ENCODE results near the gene MAP7D3. TPM values are rescaled to one million over a fixed set of nuclear protein-coding genes. Genes with fewer than 3 reads are reported as not detected.

Gene MAP7D3
- total RNA-seq, 1 experiment from 2014 or later = 8.6 TPM

DNA sequence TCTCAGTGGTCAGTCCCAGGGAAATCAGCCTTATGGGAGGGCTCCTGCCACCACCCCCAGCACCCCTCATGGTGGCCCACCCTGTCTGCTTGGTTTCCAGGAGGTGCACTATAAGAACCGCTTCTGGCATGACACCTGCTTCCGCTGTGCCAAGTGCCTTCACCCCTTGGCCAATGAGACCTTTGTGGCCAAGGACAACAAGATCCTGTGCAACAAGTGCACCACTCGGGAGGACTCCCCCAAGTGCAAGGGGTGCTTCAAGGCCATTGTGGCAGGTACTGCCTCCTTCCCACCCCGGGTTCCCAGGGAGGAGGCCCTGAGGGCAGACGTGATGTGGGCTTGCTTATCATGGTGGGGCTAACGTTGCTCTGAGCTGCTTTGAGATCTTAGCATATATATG is 44.3 kb downstream of the MAP7D3 start:
- no peak for DNase-seq (ENCODE audit: low spot score)

DNA sequence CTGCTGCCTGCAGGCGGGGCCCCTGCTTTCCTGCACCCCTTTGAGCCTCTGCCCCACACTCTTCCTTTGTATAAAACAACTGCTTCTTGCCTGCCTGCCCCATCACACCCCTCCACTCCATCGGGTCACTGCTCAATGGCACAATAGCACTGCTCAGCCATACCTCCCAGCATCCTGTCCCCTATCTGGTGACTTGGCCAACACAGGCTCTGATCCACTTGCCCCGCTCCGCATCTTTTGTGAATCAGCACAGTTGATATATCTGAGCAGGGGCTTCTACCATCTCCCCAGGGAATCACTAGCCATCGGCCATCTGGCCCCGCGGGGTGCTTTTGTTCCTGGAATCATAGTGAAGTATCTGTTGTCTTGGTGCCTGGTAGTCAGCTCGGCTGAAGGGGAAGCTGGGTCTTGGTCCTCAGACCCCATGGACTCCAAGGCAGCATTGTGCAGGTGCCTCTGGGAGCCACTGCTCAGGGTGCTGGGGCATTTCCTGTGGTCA is 45.3 kb downstream of the MAP7D3 start:
- no peak for DNase-seq (ENCODE audit: low spot score)

DNA sequence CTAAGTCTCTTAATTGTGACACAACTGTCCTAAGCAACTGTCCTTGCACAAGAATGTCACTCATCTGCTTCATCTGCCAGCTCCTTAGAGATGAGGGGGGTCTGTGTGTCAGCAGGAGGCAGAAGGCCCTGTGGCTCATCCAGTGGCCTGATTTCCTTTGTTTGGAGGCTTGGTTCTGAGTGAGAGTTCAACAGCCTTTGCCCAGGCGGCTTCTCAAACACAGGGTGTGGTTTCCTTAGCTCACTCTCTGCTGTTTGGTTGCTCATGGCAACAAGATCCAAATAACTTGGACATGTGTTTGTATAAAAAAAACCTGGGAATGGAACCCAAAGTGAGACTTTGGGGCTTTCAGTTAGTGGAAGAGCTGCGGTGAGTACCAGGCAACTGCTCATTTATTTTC is 46.6 kb downstream of the MAP7D3 start:
- no peak for DNase-seq (ENCODE audit: low spot score)

DNA sequence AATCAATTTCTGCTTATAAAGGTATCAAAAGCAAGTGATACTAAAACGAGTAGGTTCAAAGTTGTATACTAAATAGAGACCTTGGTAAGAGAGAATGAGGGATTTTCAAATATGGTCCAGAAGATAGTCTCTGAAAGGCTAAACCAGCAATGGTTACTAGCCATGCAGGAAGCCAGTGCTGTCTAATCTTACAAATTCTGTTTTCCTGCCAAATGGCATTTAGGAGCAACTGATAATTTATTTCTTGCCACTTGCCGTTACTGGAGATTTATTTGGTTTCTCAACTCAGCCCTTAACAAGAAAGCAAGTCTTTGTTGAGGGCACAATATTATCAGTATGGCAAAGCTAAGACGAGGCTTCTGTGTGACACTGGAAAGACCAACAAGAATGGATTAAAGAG is 47.2 kb downstream of the MAP7D3 start:
- no peak for DNase-seq (ENCODE audit: low spot score)

DNA sequence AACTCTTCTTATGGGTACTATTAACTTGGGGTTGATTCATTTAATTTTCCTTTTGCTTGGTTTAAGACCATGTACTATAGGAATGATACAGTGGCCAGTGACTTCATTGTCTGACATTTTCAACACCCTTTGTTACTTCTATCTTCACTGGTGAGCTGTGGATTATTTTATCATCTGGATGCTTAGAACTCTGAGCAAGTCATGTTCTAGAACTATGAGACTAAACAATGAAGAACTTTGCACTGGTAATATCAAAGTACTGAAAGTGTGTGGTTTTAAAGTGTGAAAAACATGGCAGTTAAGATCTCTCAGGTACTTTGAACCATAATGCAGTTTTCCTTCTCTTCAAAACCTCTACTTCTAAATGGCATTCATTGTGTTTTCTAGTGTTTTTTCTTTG is 47.8 kb downstream of the MAP7D3 start:
- no peak for DNase-seq (ENCODE audit: low spot score)

DNA sequence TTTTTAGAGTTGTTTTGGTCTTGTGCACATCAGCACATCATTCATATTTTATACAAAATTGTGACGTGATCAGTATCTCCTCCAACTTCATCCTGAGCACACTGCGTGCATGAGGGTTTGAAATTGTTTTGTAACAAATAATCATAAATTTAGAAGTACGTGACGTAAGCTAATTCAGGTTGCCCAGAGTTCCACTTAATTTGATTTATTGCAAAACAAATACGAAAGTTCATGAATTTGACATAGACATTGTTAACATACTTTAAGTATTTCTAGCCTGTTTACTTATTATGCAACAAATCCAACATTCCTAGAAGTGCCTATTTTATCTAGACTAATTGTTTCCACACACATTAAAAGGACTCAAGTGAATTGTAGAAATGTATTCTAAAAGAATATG is 48.3 kb downstream of the MAP7D3 start:
- DNase-seq (ENCODE audit: low spot score) = no peak

DNA sequence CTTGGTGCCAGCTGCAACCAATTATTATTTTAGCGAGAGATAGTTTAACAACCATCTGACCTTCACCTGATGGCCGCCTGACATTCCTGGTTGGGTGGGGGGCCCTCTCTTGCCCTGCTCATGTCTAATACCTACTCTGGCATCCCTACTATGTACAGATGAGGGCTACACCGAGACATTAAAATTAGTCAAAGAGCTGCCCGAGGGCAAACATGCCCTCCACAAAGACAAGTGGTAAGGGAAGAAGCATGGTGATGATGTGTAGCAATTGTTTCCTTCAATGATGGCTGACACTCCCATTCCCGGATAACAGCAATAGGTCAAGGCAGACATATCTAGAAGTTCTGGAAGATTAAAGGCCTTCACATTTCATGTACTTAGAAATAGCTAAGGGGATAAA is 49.6 kb downstream of the MAP7D3 start:
- DNase-seq (ENCODE audit: low spot score) = no peak

DNA sequence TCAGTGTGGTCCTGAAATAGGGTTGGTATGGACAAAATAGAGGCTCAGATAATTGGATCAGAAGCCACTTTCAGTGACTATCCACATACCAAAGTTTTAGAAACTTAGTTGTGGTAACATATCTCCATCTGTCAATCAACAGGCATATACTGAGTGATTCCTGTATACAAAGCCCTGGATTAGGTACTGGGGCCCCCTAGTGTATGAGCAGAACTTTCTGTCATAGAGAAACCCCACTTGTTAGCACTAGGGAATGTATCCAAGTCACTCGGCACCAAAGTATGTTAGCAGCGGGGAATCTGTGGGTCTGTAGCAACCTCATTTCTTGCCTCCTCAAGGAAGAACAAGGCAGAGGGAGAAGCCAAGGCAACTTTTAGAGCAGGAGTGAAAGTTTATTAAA is 50.7 kb downstream of the MAP7D3 start:
- no peak for DNase-seq (ENCODE audit: low spot score)

DNA sequence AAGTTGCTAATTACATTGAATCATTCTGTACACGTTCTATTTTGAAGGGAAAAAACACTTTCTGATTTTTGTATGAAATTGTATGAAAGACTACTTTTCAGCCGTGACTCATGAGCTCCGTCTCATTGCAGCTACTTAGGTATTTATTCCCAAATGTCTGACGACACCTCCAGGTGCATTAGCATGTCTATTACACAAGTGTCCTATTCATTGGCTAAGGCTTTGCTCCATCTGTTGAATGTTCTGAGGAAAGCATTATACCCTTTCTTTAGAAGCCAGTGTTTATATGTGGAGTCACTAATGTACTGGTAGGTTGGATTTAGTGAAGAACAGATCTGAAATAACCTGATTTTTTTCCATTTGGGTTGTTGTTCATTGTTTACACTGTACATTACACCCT is 51.8 kb downstream of the MAP7D3 start:
- no peak for DNase-seq (ENCODE audit: low spot score)

DNA sequence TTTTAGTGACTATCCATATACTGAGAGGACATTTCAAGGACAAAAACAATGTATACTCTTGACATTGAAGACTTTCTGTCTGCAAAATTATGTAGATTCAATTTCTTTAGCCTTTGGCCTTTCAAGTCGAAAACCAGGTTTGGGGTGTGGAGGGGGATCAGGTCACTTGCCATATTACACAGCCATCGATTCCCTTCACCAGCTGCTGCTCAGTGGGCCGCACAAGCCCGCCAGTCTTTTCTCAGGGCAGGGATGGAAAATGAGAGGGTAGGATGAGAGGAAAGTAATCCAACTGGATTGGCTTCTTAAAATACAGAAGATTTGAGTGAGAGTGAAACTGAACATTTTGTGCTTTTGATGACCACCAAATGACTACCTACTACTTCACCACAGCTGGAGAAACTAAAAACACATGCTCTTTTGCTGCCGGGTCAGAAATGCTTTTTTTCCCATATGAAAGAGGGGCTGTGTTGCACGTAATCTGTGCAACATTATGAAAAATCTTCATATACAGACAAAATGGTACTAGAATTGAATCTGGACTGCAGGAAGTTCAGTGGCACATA is 52.4 kb downstream of the MAP7D3 start:
- no peak for DNase-seq (ENCODE audit: low spot score)

DNA sequence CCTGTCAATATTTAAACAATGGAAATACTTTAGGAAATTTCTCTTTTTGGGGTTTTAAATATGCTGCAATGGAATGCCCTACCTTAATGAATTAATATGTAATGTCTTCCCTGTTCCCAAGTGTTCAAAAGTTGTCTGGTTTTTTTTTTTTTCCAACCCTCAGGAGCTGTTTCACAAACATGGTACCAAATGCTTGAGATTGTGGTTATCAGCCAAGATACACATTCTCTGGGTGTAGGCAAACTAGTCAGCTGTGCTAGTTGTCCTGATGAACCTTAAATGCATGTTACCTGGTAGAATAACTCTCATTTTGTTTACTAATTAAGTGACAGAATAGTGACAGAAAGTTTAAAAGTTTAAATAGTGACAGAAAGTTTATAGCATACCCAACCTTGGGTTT is 53.2 kb downstream of the MAP7D3 start:
- DNase-seq (ENCODE audit: low spot score) = no peak

DNA sequence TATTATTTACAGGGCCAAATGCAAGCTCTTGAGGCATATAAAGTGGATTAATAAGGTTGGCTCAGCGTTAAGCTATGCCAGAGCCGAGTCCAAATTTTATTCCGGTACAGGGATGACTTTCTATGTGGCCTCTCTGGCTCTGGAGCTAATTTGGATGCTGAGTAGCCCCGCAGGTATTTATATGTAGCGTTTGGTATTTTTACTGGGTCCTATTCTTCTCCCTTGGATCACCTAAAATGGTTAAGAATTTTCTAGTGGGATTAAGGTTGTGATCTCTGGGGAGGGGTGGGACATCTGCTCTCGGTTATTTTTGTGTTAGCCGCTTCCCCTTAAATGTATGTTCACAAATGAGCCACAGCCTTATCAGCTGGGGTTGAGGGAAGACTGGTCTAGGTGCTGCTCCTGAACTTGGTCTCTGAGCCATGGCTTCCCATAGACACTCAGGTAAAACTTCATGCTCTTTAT is 54.5 kb downstream of the MAP7D3 start:
- DNase-seq (ENCODE audit: low spot score) = no peak

DNA sequence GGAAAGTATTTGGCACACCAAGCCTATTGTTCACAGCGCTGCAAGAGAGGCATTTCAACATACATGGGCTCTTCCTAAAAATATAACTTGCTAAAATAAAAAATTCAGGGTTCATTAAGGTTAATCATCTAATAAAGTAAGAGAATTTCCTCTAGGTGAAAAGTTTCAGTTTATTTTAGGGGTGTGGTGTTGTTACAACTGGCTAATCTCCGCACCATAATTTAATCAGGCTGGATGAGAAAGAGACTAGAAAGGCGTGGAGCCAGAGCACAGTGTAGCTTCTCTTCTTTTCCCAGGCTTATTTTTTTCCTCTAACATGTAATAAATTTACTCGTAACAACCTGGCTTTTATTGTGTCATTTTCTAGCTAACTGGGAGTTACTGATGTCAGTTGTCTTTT is 56.0 kb downstream of the MAP7D3 start:
- no peak for DNase-seq (ENCODE audit: low spot score)

DNA sequence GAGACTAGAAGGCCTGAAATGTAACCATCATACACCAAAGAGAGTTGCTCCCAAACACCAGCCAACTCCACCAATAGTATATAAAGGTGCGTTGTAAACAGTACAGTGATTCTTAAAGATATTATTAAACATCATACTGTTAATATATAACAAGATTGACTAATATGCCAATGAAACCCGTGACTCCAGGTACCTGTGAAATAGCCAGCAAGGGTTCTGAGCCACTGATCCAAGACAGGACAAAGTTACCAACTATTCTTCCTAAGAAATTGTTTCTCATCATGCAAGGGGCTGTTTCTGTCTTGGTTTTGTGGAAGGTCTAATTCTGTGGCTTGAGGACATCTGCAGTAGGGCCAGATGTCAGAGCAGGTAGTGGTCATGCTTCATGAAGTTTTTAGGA is 56.7 kb downstream of the MAP7D3 start:
- DNase-seq (ENCODE audit: low spot score) = no peak

DNA sequence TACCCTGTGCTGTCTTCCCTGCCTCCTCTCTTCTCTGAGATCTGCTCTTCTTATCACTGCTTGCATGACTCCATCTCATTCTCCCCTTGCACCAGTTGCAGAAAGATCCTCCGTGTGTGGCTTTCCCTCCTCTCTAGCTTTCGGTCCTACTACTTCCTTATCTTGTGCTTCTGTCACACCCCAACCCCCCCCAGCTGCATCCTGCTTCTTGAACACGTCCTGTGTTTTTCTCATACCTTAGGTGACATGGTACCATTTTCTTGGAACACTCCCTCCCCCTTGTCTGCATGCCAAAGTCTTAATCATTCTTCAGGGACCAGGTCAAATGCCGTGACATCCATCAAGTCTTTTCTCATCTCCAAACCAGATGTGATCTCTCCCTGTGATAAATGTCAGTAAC is 57.4 kb downstream of the MAP7D3 start:
- DNase-seq (ENCODE audit: low spot score) = no peak

DNA sequence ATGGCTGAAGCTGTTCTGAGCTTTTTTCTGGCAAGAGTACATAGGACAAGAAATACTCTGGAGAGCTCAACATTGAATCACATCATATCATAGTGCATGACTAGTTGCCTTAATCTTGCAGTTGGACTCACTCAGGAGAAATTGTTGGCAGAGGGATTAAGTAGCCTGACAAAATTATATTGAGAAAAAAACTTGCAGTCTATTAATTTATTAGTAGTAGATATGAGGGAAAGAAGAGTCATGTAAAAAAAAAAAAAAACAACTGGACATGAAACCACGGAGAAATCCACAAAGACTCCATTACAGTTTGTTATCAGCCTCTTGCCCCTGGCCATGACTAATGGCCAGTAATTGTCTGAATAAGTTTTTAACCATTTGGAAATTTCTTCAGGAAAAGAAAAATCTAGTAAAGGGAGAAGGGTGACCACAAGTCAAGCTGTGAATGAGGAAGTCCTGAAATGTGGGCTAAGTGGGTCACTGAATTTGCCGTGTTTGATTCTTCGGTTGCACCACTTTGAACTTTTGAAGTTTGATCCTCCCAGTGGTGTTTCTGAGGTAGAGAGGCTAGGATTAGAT is 58.3 kb downstream of the MAP7D3 start:
- DNase-seq (ENCODE audit: low spot score) = no peak

DNA sequence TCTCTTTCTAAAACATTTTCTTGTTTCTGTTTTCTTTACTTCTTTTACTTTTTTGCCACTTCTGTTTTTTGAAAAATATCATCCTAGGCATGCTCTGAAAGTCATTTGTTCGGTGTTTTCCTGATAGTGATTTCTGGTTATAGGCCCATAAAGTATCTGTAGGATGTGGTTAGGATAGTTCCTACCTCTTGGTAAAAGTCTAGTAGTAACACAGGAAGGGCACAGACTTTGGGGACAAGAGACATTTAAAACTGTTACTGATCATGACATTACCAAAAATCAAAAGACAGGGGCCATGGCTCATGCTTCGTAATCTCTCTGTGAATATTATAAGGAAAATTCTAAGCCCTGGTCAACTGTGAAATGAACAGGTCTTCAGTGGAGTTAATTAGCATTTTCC is 59.1 kb downstream of the MAP7D3 start:
- no peak for DNase-seq (ENCODE audit: low spot score)

DNA sequence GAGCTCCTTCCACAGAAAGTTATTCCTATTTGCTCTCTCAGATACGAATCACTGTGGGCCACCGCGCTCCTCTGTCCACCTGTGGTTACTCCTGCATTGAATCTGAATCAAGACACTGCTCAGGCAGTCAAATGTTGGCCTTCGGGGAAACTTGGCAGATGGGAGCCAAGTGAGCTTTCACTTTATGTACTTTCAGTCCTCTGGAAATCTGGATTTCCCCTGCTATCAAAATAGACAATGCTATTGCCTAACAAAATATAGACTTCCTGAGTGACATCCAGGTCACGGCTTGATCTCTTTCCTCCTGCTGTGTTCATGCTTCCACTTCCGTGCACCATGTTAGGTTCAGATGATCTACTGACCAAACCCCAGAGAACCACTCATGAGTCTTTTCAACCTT is 60.0 kb downstream of the MAP7D3 start:
- no peak for DNase-seq (ENCODE audit: low spot score)

DNA sequence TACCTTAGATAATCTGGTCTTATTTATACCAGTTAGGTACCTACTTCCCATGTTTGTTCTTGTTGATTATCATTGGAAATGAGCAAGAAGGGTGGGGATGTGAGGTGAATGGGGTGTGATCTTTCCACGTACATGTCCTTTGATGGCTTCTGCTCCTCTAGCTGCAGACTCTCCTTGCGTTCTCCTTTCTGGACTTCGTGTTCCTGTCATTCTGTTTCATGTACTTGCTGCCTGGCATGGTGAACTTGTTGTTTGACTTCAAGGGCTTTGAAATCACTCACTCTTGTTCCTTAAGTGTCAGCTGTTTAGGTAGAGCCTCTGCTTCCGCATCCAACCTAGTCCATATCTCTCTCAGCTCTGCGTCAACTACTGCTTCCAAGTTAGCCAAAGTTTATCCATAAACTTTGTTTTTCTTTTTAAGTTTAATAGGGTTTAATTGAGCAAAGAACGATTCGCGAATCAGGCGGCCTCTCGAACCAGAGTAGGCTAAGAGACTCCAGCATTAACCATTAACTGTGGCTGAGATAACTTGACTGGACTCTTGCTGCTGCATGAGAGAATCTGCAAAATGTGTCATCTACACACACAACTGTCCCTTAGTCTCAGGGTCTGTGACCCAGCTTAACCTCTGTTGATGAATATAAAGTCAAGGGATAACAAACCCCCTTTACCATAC is 61.0 kb downstream of the MAP7D3 start:
- no peak for DNase-seq (ENCODE audit: low spot score)

DNA sequence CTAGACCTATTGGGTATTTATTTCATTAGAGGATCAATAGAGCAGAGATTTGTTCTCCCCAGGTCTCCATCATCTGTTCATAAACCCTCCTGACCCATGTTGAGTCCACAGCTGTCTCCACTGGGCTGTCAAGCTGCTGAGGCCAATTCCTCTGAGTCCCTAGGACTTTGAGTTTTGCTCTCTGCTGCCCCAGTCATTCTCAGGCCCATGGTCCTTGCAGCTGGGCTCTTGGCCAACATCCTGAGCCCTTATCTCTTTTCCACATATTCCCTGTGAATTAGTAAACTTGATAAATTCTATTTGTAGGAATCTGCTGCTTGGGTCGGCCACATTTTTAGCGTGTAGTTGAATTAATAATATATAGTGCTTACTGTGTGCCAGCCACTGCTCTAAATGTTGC is 62.0 kb downstream of the MAP7D3 start:
- DNase-seq (ENCODE audit: low spot score) = no peak

DNA sequence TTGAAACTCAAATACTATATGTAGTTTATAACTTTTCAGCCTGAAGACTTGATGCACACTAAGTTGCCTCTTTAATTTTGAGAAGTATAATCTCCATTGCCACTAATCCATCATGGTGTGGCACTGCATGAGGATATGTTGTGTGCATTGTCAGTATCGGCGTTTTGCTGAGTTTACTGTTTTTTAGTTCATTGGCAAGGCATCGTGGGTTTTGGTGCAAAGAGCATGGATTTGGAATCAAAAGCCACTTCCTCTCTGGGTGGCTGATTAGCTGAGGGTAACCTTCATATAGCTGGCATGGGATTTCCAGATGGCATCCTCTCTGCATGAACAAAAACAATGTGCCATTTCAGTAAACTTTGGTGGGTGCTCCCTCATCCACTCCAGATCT is 65.2 kb downstream of the MAP7D3 start:
- DNase-seq (ENCODE audit: low spot score) = no peak

DNA sequence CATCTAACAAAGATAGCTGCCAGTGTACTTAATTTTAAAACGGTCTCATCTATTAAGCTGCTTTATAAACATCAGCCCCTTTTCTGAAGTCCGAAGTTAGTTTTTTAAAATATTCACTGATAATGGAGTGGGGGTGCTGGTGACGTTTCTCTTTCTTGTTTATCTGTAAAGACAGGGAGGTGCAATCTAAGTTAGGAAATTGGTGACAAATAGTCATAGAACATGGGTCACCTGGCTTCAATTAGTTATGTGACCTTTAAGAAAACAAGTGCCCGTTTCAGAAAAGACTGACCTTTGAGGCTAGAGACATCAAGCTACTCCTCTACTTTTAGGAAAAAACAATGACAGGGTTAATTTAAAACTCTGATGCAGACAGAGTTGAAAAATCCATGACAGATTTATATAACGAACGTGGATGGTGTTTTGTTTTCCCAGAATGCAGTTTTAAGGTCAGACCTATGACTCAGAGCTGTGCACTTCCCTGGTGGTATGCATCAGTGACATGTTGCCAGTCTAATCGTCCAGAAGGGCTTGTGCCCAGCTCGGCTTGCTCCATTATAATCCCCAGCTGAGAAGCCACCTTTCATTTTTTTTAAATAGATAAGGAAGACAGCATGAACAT is 65.7 kb downstream of the MAP7D3 start:
- DNase-seq (ENCODE audit: low spot score) = no peak

DNA sequence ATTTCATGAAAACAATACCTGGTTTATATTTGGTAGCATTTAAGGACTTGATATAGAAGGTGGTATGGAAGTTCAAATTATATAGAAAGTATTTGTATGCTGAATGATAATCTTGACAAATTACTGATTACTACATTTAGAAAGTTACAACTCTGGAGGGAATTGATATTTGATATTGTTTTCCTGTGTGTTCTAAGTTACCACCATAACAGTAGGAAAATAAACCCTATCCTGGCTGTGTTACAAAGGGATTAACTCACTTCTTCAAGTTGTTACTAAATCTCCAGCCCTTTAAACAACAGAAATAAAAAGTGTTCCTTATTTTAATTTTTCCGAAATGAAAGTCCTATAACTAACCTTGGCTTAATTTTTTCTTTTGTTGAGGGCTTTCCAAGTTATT is 67.3 kb downstream of the MAP7D3 start:
- no peak for DNase-seq (ENCODE audit: low spot score)
